WTC11 (cell line): ENCODE data around the gene EPN1. TPM values are rescaled to one million over a fixed set of nuclear protein-coding genes. Genes with fewer than 3 reads are reported as not detected.

Experiments used
- ATAC-seq: fragments of 200-7000 bp; cut with Tn5 transposase; 2 replicates; pipeline ENCODE4 v1.10.0; 2021; ENCODE audit warnings: mild to moderate bottlenecking, moderate library complexity
- CTCF ChIA-PET: fragments of 300-600 bp; sonication (Branson Sonifier 250); formaldehyde crosslinking; loops from one replicate; lab custom pipeline; 2021; ENCODE audit warnings: antibody characterized with exemption; lab: Charles Lee
- POLR2A ChIA-PET: fragments of 350-600 bp; sonication (Branson Sonifier 250); formaldehyde crosslinking; loops from one replicate; lab custom pipeline; 2021; ENCODE audit warnings: antibody characterized with exemption; lab: Charles Lee
- DNase-seq: peaks from one replicate; pipeline ENCODE4 v3.0.0; 2021; ENCODE audit warnings: low spot score
- H3K27ac Mint-ChIP-seq: 2 replicates; pipeline ENCODE4 v1.8.0; 2021; ENCODE audit warnings: mixed read lengths
- H3K27me3 Mint-ChIP-seq: 2 replicates; pipeline ENCODE4 v1.8.0; 2021; ENCODE audit warnings: low read depth, mild to moderate bottlenecking, moderate library complexity, mixed read lengths
- H3K36me3 Mint-ChIP-seq: 2 replicates; pipeline ENCODE4 v1.8.0; 2021; ENCODE audit warnings: mixed read lengths
- H3K4me1 Mint-ChIP-seq: 2 replicates; pipeline ENCODE4 v1.8.0; 2022; ENCODE audit warnings: mixed read lengths
- H3K4me3 Mint-ChIP-seq: 2 replicates; pipeline ENCODE4 v1.8.0; 2021; ENCODE audit warnings: mild to moderate bottlenecking, moderate library complexity, mixed read lengths
- H3K9me3 Mint-ChIP-seq: 2 replicates; pipeline ENCODE4 v1.8.0; 2021; ENCODE audit warnings: mixed read lengths
- CTCF ChIP-seq: fragments of 200-600 bp; IDR thresholded peaks from 2 replicates; pipeline ENCODE4 v1.8.0; 2022; ENCODE audit warnings: antibody characterized with exemption
- E2F1 ChIP-seq: sonication (generic); formaldehyde crosslinking; IDR thresholded peaks from 2 replicates; pipeline ENCODE4 v1.8.0; 2022; ENCODE audit warnings: mild to moderate bottlenecking, missing genetic modification reagents
- ELF4 ChIP-seq: sonication (generic); formaldehyde crosslinking; IDR thresholded peaks from 2 replicates; pipeline ENCODE4 v1.8.1; 2022; ENCODE audit warnings: low read depth, mild to moderate bottlenecking, moderate library complexity, missing genetic modification reagents
- ETV6 ChIP-seq: sonication (generic); formaldehyde crosslinking; IDR thresholded peaks from 2 replicates; pipeline ENCODE4 v1.8.1; 2022; ENCODE audit warnings: mild to moderate bottlenecking, missing genetic modification reagents
- GRHL2 ChIP-seq: fragments of 250-450 bp; sonication (Bioruptor Pico); IDR thresholded peaks from 2 replicates; pipeline ENCODE4 v1.8.0; 2022; ENCODE audit warnings: mild to moderate bottlenecking, moderate library complexity; ENCODE audit not compliant: insufficient replicate concordance, severe bottlenecking
- HMGXB4 ChIP-seq: sonication (generic); formaldehyde crosslinking; IDR thresholded peaks from 2 replicates; pipeline ENCODE4 v1.8.1; 2023; ENCODE audit warnings: mild to moderate bottlenecking, moderate library complexity, missing genetic modification reagents
- IRF2 ChIP-seq: sonication (generic); formaldehyde crosslinking; IDR thresholded peaks from 2 replicates; pipeline ENCODE4 v1.8.0; 2022; ENCODE audit warnings: low read depth, missing genetic modification reagents, borderline replicate concordance
- MAX ChIP-seq: sonication (generic); formaldehyde crosslinking; IDR thresholded peaks from 2 replicates; pipeline ENCODE4 v1.8.0; 2022; ENCODE audit warnings: mild to moderate bottlenecking, missing genetic modification reagents
- NFYB ChIP-seq: sonication (generic); formaldehyde crosslinking; conservative IDR thresholded peaks from 2 replicates; pipeline ENCODE4 v1.8.0; 2022; ENCODE audit warnings: low read depth, missing genetic modification reagents
- NR2C2 ChIP-seq: sonication (generic); formaldehyde crosslinking; IDR thresholded peaks from 2 replicates; pipeline ENCODE4 v1.8.0; 2022; ENCODE audit warnings: mild to moderate bottlenecking, missing genetic modification reagents
- NR3C1 ChIP-seq: sonication (generic); formaldehyde crosslinking; conservative IDR thresholded peaks from 2 replicates; pipeline ENCODE4 v1.8.1; 2023; ENCODE audit warnings: low read depth, mild to moderate bottlenecking, missing genetic modification reagents
- OVOL2 ChIP-seq: fragments of 250-450 bp; sonication (Bioruptor Pico); IDR thresholded peaks from 2 replicates; pipeline ENCODE4 v1.9.0; 2021; ENCODE audit warnings: mild to moderate bottlenecking, borderline replicate concordance
- PRRX2 ChIP-seq: fragments of 250-450 bp; sonication (Bioruptor Pico); IDR thresholded peaks from 2 replicates; pipeline ENCODE4 v1.8.0; 2021; ENCODE audit warnings: mild to moderate bottlenecking
- TCF7 ChIP-seq: sonication (generic); formaldehyde crosslinking; IDR thresholded peaks from 2 replicates; pipeline ENCODE4 v1.8.0; 2022; ENCODE audit warnings: mild to moderate bottlenecking, low read depth, missing genetic modification reagents, moderate library complexity
- ZBTB21 ChIP-seq: sonication (generic); formaldehyde crosslinking; IDR thresholded peaks from 2 replicates; pipeline ENCODE4 v1.8.1; 2023; ENCODE audit warnings: mild to moderate bottlenecking, missing genetic modification reagents, borderline replicate concordance
- ZBTB43 ChIP-seq: sonication (generic); formaldehyde crosslinking; IDR thresholded peaks from 2 replicates; pipeline ENCODE4 v1.8.1; 2023; ENCODE audit warnings: mild to moderate bottlenecking, missing genetic modification reagents
- ZNF121 ChIP-seq: sonication (generic); formaldehyde crosslinking; IDR thresholded peaks from 2 replicates; pipeline ENCODE4 v1.8.0; 2023; ENCODE audit warnings: missing genetic modification reagents
- ZNF219 ChIP-seq: sonication (generic); formaldehyde crosslinking; IDR thresholded peaks from 2 replicates; pipeline ENCODE4 v1.8.0; 2023; ENCODE audit warnings: missing genetic modification reagents, mild to moderate bottlenecking, borderline replicate concordance
- ZNF425 ChIP-seq: fragments of 250-450 bp; sonication (Bioruptor Pico); conservative IDR thresholded peaks from 2 replicates; pipeline ENCODE4 v1.9.0; 2021; ENCODE audit warnings: mild to moderate bottlenecking
- ZNF532 ChIP-seq: fragments of 250-450 bp; sonication (Bioruptor Pico); IDR thresholded peaks from 2 replicates; pipeline ENCODE4 v1.9.0; 2021; ENCODE audit warnings: mild to moderate bottlenecking, borderline replicate concordance
- total RNA-seq: library from RNA; stranded (reverse); gene quantifications from 3 replicates; pipeline ENCODE4 v1.2.3, GENCODE V29; 2021

Gene EPN1
- total RNA-seq, 1 experiment from 2014 or later = 234 TPM

GRCh38 chr19:55691561-55692481 lies 16.8 kb downstream of the EPN1 start:
- POLR2A ChIA-PET = no interaction called here
- Mint-ChIP-seq H3K36me3 (peaks cover 13% of the 10 kb centered on the region; the same call in 1 of the 2 replicates), H3K27me3 (no peaks in the 10 kb centered on the region), H3K27ac (no peak overlapping the region), H3K4me3 (no peak overlapping the region), H3K9me3 (no peaks in the 10 kb centered on the region), H3K4me1 (no peaks in the 10 kb centered on the region)
- DNase-seq (no peak), ATAC-seq (no peak)
- TF ChIP-seq HMGXB4 (CRISPR knock-in tag) (no peak), NR2C2 (CRISPR knock-in tag) (no peak), ZNF425 (CRISPR knock-in tag) (no peak), PRRX2 (CRISPR knock-in tag) (no peak), IRF2 (no peak), OVOL2 (no peak), NFYB (CRISPR knock-in tag) (no peak), ZNF121 (CRISPR knock-in tag) (no peak), ELF4 (CRISPR knock-in tag) (no peak), ZNF219 (CRISPR knock-in tag) (no peak)
- CTCF ChIA-PET = no interaction called here

GRCh38 chr19:55692681-55693081 lies 17.7 kb downstream of the EPN1 start:
- ChIA-PET POLR2A (no interaction called here), CTCF (interaction anchor here (1.6 kb wide), 1 partner anchor 11 kb away, joined by 6 read pairs; no protein-coding TSS in a partner anchor)
- Mint-ChIP-seq H3K4me3 (no peak overlapping the region), H3K36me3 (peaks cover 18% of the 10 kb centered on the region; the same call in 1 of the 2 replicates), H3K9me3 (no peaks in the 10 kb centered on the region), H3K27me3 (no peaks in the 10 kb centered on the region), H3K27ac (no peak overlapping the region), H3K4me1 (no peaks in the 10 kb centered on the region)
- DNase-seq (no peak), ATAC-seq (no peak)
- no peak for TF ChIP-seq ETV6 (CRISPR knock-in tag)
- no peak for TF ChIP-seq TCF7 (CRISPR knock-in tag)
- no peak for TF ChIP-seq E2F1 (CRISPR knock-in tag)
- TF ChIP-seq NR3C1 (CRISPR knock-in tag) = no peak
- TF ChIP-seq ZBTB21 (CRISPR knock-in tag) = no peak
- no peak for TF ChIP-seq MAX (CRISPR knock-in tag)
- no peak for TF ChIP-seq ELF4 (CRISPR knock-in tag)
- no peak for TF ChIP-seq ZBTB43 (CRISPR knock-in tag)
- TF ChIP-seq IRF2 = no peak
- TF ChIP-seq CTCF = no peak
- no peak for TF ChIP-seq GRHL2 (CRISPR knock-in tag)
- no peak for TF ChIP-seq ZNF532 (CRISPR knock-in tag)
- no peak for TF ChIP-seq ZNF219 (CRISPR knock-in tag)
